Activated CD4-positive, alpha-beta memory T cell treated with anti-CD3 and anti-CD28 coated beads for 36 hours (primary cell): Measurements from ENCODE around the gene GABRG3. TPM values are rescaled to one million over a fixed set of nuclear protein-coding genes. Genes with fewer than 3 reads are reported as not detected.

ENCODE experiments used
- CTCF ChIA-PET: fragments of 350-600 bp; sonication (Branson Sonifier 250); formaldehyde crosslinking; loops from one replicate; lab custom pipeline; 2021; ENCODE audit warnings: antibody characterized with exemption, inconsistent platforms; lab: Charles Lee
- POLR2A ChIA-PET: fragments of 350-600 bp; sonication (Branson Sonifier 250); formaldehyde crosslinking; loops from one replicate; lab custom pipeline; 2021; ENCODE audit warnings: antibody characterized with exemption; lab: Charles Lee
- DNase-seq: peaks from one replicate; pipeline ENCODE4 v3.0.0-alpha.2; 2020
- H3K27ac Mint-ChIP-seq: one replicate; pipeline ENCODE4 v1.8.0; 2021; ENCODE audit warnings: mixed read lengths
- H3K27me3 Mint-ChIP-seq: one replicate; pipeline ENCODE4 v1.8.0; 2021; ENCODE audit warnings: mixed read lengths
- H3K36me3 Mint-ChIP-seq: one replicate; pipeline ENCODE4 v1.8.0; 2021; ENCODE audit warnings: mixed read lengths
- H3K4me1 Mint-ChIP-seq: one replicate; pipeline ENCODE4 v1.8.0; 2021; ENCODE audit warnings: low read depth, mixed read lengths
- H3K4me3 Mint-ChIP-seq: one replicate; pipeline ENCODE4 v1.8.0; 2021; ENCODE audit warnings: mild to moderate bottlenecking, mixed read lengths
- H3K9me3 Mint-ChIP-seq: one replicate; pipeline ENCODE4 v1.8.0; 2021; ENCODE audit warnings: mixed read lengths
- intact Hi-C: fragments of 100-400 bp; cut with micrococcal nuclease; formaldehyde crosslinking; loops from one replicate; pipeline ENCODE4 v1.15.1; 2023
- total RNA-seq, 2 experiments: library from RNA; stranded (reverse); gene quantifications; one replicate each; pipeline ENCODE4 v1.2.3, GENCODE V29; 2021

Gene GABRG3
- total RNA-seq, 2 experiments from 2014 or later: not detected

DNA sequence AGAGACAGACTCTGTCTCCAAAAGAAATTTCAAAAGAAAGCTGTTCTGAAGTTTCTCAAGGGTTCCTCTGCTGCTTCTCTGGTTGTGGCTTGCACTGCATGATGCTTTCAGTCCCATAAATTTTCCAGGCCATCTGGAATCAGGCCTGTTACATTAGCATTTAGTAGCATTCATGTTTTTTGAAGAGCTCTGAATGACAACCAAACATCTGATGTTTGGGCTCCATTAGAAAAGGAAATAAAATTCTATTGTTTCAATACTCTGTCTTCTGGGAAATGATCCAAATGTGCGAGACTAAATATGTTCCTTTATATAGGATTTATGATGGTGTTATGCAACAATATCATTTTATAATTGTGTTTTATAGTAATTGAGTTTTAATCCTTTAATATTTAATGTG lies 455.8 kb downstream of the GABRG3 start:
- CTCF ChIA-PET: no interaction called here
- no peak overlapping the region for H3K27ac Mint-ChIP-seq
- POLR2A ChIA-PET: no interaction called here
- DNase-seq: no peak
- intact Hi-C loops: no loop called here
- H3K9me3 Mint-ChIP-seq: peaks cover 15% of the 10 kb centered on the region
- H3K27me3 Mint-ChIP-seq: no peaks in the 10 kb centered on the region
- H3K36me3 Mint-ChIP-seq: no peaks in the 10 kb centered on the region
- no peak overlapping the region for H3K4me3 Mint-ChIP-seq
- no peaks in the 10 kb centered on the region for H3K4me1 Mint-ChIP-seq

DNA sequence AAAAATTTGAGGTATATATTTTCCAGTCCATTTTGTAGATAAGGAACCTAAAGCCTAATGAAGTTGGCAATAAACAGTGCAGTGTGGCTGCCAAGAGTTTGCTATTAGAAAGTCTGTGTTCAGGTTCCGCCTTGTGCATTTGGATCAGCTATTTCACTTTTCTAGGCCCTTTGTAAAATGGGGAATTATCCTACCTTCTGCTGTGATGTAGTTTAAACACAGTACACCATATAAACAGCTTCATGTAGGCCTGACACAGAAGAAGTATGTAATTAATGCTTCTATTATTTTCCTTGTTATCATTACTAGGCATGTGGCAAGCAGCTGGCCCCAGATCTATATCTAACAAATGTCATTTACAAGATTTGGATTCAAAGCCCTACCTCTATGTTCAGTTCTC lies 456.3 kb downstream of the GABRG3 start:
- CTCF ChIA-PET: no interaction called here
- POLR2A ChIA-PET: no interaction called here
- H3K9me3 Mint-ChIP-seq: peaks cover 15% of the 10 kb centered on the region
- intact Hi-C loops: no loop called here
- no peaks in the 10 kb centered on the region for H3K27me3 Mint-ChIP-seq
- H3K27ac Mint-ChIP-seq: no peak overlapping the region
- DNase-seq: no peak
- H3K36me3 Mint-ChIP-seq: no peaks in the 10 kb centered on the region
- no peak overlapping the region for H3K4me3 Mint-ChIP-seq
- no peaks in the 10 kb centered on the region for H3K4me1 Mint-ChIP-seq

DNA sequence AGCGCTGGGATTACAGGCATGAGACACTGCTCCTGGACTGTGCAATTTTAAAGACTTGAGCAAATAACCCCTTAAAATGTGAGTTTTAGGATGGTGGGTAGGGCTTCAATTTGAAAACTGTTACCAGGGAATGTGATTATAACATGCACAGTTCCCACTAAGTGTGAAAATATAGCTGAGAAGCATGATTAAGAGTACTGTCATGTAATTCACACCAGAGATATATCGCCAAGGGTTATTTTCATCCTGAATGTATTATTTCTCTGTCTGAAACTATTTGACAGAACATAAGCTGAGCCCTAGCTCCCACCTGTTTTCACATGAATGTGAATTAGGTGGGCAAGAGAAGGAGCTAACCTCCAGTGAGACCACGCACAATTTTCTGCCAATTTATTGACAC lies 457.2 kb downstream of the GABRG3 start:
- no peak for DNase-seq
- POLR2A ChIA-PET: no interaction called here
- no peak overlapping the region for H3K27ac Mint-ChIP-seq
- H3K4me3 Mint-ChIP-seq: no peak overlapping the region
- peaks cover 20% of the 10 kb centered on the region for H3K9me3 Mint-ChIP-seq
- CTCF ChIA-PET: no interaction called here
- no peaks in the 10 kb centered on the region for H3K4me1 Mint-ChIP-seq
- H3K36me3 Mint-ChIP-seq: no peaks in the 10 kb centered on the region
- no peaks in the 10 kb centered on the region for H3K27me3 Mint-ChIP-seq
- intact Hi-C loops: no loop called here

DNA sequence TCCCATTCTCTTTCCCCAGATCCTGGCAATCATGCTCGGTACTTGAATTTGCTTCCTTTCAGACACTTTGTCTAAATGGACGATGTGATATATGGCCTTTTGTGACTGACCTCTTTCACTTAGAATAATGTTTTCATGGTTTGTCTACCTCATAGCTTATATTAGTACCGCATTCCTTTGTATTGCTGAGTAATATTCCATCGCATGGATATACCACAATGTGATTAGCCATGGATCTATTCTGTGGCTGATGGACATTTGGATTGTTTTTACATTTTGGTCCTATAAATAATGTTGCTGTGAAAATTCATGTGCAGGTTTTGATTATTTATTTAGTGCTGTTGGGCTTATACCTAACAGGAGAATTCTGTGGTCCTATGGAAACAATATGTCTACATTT lies 458.6 kb downstream of the GABRG3 start:
- no peaks in the 10 kb centered on the region for H3K36me3 Mint-ChIP-seq
- H3K4me3 Mint-ChIP-seq: no peak overlapping the region
- no peak for DNase-seq
- H3K9me3 Mint-ChIP-seq: peaks cover 20% of the 10 kb centered on the region
- intact Hi-C loops: no loop called here
- ChIA-PET POLR2A (no interaction called here), CTCF (no interaction called here)
- H3K27me3 Mint-ChIP-seq: no peaks in the 10 kb centered on the region
- no peaks in the 10 kb centered on the region for H3K4me1 Mint-ChIP-seq
- no peak overlapping the region for H3K27ac Mint-ChIP-seq

DNA sequence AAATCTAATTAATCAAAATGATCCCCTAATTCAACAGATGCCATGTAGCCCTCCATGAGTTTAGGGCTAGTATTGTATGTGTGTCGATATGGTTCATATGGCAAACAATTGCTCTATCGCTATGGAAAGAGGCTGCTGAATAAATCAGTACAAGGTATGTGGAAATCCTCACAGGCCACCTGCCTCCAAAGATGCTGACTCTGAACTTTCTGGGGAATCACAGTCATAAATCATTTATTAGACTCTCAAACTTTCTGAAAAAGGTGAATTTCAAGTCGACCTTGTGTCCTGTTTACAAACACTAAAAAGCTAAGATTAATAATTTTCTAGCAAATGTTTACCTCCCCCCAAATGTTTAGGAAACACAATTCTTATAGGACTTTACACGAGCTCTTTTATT lies 462.6 kb downstream of the GABRG3 start:
- H3K4me1 Mint-ChIP-seq: no peaks in the 10 kb centered on the region

DNA sequence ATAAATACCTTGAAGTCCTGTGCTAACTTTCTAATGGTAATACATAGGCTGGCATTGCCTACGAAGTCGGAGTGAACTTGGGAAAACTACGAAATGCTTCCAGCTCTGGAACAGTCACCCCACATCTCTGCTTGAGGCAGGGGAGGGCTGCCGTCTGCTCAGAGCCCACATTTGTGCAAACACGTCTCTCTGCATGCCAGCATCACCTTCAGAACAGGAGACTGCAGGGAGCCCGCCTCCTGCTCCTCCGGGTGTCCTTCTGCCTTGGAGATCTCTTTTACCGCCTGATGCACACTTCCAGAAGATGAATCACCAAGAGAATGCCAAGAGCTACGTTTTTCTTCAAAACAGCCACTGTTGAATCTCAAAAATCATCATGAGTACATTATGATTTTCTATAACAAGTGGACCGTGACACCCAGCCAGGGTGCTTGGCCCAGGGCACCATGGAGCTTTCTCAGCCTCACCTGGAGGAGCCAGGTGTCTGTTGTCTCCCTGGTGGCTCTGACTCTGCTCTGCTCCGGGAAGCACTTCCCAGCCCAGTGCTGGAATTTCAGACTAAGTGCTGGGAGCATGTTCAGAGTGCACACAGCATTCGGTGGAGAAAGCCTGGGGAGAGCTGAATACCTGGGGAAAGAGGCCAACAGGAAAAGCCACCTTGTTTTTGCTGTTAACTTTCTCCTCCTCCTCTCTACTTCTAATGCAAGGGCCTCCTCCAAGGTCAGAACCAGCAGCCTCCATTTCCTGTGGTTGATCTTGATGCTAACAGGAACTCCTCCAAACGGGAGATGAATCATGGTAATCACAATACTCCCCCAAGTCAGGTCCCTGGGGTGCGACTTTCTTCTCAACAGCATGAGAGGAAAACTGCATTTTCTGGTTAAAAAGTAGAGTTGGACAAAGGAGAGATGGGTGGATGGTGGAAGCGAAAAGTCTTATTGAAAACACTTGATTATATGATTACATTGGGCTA lies 467.7 kb downstream of the GABRG3 start:
- ChIA-PET POLR2A (no interaction called here), CTCF (no interaction called here)
- H3K4me1 Mint-ChIP-seq: no peaks in the 10 kb centered on the region
- no peaks in the 10 kb centered on the region for H3K36me3 Mint-ChIP-seq
- no peak overlapping the region for H3K4me3 Mint-ChIP-seq
- no peaks in the 10 kb centered on the region for H3K27me3 Mint-ChIP-seq
- peaks cover 10% of the 10 kb centered on the region for H3K9me3 Mint-ChIP-seq
- DNase-seq: no peak
- no peak overlapping the region for H3K27ac Mint-ChIP-seq
- intact Hi-C loops: no loop called here

More for the DNA sequence above, 462.6 kb downstream of the GABRG3 start:
- CTCF ChIA-PET: no interaction called here
- no peaks in the 10 kb centered on the region for H3K27me3 Mint-ChIP-seq
- H3K4me3 Mint-ChIP-seq: no peak overlapping the region
- intact Hi-C loops: no loop called here
- no peak for DNase-seq
- H3K27ac Mint-ChIP-seq: no peak overlapping the region
- POLR2A ChIA-PET: no interaction called here
- no peaks in the 10 kb centered on the region for H3K36me3 Mint-ChIP-seq
- H3K9me3 Mint-ChIP-seq: peaks cover 22% of the 10 kb centered on the region

DNA sequence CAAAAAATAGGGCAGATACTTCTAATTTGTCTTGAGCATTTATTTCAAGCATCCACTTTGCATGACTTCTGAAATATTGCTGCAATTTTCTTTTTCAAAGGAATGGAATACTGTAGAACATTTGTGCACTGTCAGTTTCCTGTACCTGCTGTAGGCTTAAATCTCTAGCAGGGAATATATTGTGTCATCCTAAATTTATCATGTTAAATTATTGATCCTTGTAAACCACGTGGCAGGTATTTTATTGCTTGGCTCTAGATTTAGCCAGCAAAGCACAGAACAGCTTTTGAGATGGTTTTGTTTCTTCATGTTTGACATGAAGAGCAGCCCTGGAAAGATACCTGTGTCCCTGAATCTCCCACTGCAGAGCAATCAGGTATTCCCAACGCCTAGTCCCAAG lies 470.1 kb downstream of the GABRG3 start:
- no peak overlapping the region for H3K4me3 Mint-ChIP-seq
- H3K9me3 Mint-ChIP-seq: peaks cover 8% of the 10 kb centered on the region
- no peaks in the 10 kb centered on the region for H3K4me1 Mint-ChIP-seq

DNA sequence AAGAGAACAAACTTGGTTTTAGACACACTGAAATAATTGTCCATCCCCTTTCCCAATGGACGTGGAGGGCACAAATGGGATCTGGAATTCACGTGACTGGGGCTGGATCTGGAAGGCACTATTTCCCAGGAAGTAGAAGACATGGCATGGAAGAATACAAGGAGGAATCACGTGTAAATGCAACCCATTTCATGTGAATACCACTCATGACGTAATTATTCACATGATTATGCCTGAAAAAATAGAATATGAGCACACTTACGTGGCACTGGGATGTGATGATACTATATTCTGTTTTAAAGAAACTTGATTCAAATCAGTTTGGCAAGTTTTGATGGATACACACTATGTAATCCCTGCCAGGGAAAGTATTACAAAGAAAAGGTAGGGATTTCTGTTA lies 477.3 kb downstream of the GABRG3 start:
- Mint-ChIP-seq H3K9me3 (peaks cover 8% of the 10 kb centered on the region), H3K27me3 (no peaks in the 10 kb centered on the region), H3K27ac (no peak overlapping the region), H3K4me3 (no peak overlapping the region), H3K36me3 (no peaks in the 10 kb centered on the region), H3K4me1 (no peaks in the 10 kb centered on the region)
- ChIA-PET CTCF (no interaction called here), POLR2A (no interaction called here)
- no peak for DNase-seq
- intact Hi-C loops: no loop called here

More for the DNA sequence above, 470.1 kb downstream of the GABRG3 start:
- intact Hi-C loops: no loop called here
- H3K36me3 Mint-ChIP-seq: no peaks in the 10 kb centered on the region
- POLR2A ChIA-PET: no interaction called here
- H3K27me3 Mint-ChIP-seq: no peaks in the 10 kb centered on the region
- no peak for DNase-seq
- H3K27ac Mint-ChIP-seq: no peak overlapping the region
- CTCF ChIA-PET: no interaction called here

DNA sequence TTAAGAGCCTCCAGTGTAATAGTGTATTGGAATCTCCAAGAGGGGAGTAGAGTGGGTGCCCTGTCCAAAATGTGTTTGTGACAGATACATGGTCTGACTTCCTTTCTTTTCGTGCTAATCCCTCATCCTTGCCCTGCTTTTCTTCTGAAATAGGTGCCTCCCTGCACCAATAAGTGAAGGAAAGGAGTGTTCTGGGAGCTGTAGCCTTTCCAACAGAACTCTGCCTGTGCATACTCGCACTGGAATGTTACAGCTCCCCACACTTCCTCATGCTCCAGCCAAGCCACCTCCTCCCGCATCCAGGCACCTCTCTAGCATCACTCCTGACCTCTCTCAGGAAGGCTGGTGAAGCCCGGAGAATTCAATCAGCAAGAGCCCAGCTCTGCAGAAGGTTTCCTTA lies 478.0 kb downstream of the GABRG3 start:
- H3K4me3 Mint-ChIP-seq: no peak overlapping the region
- peaks cover 8% of the 10 kb centered on the region for H3K9me3 Mint-ChIP-seq
- no peak for DNase-seq
- no peaks in the 10 kb centered on the region for H3K36me3 Mint-ChIP-seq
- no peak overlapping the region for H3K27ac Mint-ChIP-seq
- no peaks in the 10 kb centered on the region for H3K4me1 Mint-ChIP-seq
- no peaks in the 10 kb centered on the region for H3K27me3 Mint-ChIP-seq
- intact Hi-C loops: no loop called here
- ChIA-PET CTCF (no interaction called here), POLR2A (no interaction called here)

DNA sequence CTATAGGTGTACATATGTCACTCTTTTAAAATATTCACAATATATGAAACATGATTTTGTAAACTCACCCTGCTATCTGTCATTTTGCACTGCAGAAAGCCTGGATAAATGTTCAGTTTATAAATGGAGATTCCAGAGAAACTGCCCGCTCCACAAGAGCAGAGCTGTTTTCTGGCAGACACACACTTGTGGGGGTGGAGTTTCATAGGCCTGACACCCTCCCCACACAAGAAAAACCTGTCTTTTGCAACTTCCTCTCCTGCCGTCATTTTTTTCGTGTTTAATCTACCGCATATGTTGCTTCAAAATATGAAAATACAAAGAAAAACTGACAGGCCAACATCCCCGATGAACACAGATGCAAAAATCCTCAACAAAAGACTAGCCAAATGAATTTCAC lies 479.0 kb downstream of the GABRG3 start:
- intact Hi-C loops: no loop called here
- Mint-ChIP-seq H3K4me1 (no peaks in the 10 kb centered on the region), H3K36me3 (no peaks in the 10 kb centered on the region), H3K9me3 (peaks cover 8% of the 10 kb centered on the region), H3K4me3 (no peak overlapping the region), H3K27ac (no peak overlapping the region), H3K27me3 (no peaks in the 10 kb centered on the region)
- ChIA-PET POLR2A (no interaction called here), CTCF (no interaction called here)
- no peak for DNase-seq

DNA sequence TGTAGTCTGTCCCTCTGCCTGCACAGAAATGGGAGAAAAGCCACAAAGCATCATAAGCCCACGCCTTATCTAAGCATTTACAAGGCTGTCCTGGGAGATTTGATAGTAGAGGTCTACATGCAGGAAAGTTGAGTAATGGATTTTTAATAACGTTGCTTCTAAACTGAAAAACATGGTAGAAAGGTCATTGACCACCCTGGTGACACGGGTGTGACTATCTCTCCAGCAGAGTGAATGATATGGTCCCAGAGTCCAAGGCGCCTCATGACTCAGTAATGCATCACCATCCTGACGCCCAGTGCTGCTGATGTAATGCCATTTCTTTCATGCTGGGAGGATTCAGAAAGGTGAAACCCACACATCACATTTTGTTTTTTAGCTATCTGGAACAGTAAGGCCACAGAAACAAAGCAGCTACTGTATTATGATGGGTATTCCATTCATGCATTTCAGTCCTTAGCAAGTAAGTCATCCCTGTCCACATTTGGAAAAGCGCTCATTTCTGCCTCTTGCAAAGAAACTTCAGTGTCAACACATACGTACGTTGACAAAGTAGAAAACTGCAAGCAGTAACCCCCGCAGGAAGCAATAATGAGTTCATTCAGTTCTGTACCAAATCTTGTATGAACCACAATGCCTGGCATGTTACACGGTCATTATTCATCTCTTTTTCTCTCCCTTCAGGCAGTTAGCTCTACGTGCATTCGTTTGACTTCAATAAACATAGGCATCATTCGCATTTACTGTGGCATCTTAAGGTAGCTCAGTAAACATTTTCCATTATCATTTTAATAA lies 483.5 kb downstream of the GABRG3 start:
- CTCF ChIA-PET: no interaction called here
- Mint-ChIP-seq H3K27me3 (no peaks in the 10 kb centered on the region), H3K4me3 (no peak overlapping the region), H3K9me3 (no peaks in the 10 kb centered on the region), H3K36me3 (no peaks in the 10 kb centered on the region), H3K4me1 (no peaks in the 10 kb centered on the region), H3K27ac (no peak overlapping the region)
- intact Hi-C loops: no loop called here
- POLR2A ChIA-PET: no interaction called here
- DNase-seq: no peak

DNA sequence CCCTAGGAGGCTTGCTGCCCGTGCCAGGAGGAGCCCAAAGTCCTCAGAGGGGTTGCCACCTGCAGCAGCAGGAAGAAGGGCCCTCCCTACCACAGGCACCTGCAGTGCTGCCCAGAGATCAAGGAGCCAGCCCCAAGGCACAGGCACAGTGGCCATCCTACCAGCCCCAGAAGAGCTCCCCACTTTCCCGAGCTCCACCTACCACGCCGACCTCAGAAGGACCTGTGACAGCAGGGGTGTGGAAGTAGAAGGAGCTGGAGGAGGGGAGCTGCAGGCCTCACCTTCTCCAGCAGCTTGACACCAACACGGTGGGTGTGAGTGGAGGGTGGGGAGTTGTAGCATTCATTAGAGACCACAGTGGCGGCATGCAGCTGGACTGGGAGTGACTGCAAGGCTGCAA lies 485.8 kb downstream of the GABRG3 start:
- no peaks in the 10 kb centered on the region for H3K27me3 Mint-ChIP-seq
- no peak for DNase-seq
- H3K36me3 Mint-ChIP-seq: no peaks in the 10 kb centered on the region
- no peak overlapping the region for H3K4me3 Mint-ChIP-seq
- H3K9me3 Mint-ChIP-seq: no peaks in the 10 kb centered on the region
- intact Hi-C loops: no loop called here
- ChIA-PET POLR2A (no interaction called here), CTCF (no interaction called here)
- no peaks in the 10 kb centered on the region for H3K4me1 Mint-ChIP-seq
- no peak overlapping the region for H3K27ac Mint-ChIP-seq
